Activated CD8-positive, alpha-beta memory T cell treated with anti-CD3 and anti-CD28 coated beads, Interleukin-2, amount 50 U/mL, for 1 hour (primary cell): ENCODE measurements around the gene TEX22.

ENCODE experiments used
- DNase-seq: peaks from one replicate; pipeline ENCODE4 v3.0.0-alpha.2; 2020; ENCODE audit errors: extremely low read depth

The TEX22 gene

DNA sequence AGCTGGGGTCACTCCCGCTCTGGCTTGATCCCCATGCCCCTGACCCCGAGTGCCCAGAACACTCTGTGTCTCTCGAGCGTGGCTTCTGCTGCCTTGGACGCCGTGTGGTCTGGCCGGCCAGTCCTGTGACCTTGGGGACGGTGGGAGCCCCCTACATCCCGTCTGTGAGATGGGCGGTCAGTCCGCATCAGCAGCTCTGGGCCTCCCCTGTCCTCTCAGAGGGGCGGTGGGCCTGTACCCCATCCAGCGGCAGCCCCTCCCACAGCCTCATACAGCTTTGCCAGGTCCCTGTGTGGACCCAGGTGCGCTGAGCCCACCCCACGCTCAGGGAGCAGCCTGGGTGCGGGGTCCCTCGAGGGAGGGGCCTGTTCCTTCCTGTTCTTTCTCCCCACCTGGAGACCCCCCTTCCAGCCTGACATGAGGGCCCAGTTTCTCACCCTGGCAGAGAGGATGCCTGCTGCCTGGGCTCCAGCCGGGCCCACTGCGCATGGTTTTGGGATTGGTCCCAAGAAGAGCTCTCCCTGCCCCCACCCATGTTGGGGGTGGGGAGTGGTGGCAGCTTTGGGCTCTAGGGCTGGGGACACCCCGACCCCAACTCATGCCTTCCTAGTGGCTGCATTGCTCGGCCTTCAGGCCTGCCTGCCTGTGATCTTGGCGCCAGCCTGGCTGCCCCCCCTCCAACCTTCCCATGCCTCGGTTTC, 22.8 kb downstream of the TEX22 start:
- DNase-seq = no peak

DNA sequence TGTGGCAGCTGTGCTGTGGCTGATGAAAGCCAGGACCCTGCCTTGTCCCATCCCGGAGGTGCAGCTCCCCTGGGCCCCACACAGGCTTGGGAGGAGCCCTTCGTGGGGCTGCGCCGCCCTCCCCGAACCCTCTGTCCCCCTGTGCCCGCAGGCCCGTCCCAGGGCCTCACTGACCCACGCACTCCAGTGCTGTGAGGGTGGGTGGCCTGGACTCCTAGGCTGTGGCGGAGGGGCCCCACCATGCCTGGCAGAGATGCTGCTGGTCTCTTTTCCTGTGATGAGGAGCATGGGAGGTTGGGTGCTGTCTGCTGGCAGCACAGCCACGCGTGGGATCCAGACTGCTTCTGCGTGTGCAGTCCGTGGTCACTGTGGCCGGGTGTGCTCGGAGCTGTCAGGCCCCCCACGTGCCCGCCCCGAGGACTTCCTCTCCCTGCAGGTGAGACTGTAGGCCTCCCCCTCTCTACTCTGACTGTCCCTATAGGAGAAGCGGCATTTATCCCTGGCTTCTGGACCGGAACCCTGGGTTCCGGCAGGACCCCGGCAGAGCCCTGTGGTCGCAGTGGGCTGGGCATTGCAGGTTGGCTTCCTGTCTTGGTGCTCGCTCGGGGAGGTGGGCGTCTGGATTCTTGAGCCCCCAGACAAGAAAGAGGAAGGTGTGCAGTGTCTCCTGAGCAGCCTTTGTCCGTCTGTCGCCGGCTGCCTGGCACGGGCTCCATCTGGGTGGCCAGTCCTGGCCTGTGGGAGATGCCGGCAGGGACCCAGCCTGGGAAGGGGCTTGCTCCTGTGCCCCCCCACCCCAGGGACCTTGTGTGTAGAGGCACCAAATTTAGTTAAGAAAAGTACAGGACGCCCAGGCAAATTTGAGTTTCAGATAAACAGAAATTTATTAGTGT, 23.6 kb downstream of the TEX22 start:
- DNase-seq = no peak

DNA sequence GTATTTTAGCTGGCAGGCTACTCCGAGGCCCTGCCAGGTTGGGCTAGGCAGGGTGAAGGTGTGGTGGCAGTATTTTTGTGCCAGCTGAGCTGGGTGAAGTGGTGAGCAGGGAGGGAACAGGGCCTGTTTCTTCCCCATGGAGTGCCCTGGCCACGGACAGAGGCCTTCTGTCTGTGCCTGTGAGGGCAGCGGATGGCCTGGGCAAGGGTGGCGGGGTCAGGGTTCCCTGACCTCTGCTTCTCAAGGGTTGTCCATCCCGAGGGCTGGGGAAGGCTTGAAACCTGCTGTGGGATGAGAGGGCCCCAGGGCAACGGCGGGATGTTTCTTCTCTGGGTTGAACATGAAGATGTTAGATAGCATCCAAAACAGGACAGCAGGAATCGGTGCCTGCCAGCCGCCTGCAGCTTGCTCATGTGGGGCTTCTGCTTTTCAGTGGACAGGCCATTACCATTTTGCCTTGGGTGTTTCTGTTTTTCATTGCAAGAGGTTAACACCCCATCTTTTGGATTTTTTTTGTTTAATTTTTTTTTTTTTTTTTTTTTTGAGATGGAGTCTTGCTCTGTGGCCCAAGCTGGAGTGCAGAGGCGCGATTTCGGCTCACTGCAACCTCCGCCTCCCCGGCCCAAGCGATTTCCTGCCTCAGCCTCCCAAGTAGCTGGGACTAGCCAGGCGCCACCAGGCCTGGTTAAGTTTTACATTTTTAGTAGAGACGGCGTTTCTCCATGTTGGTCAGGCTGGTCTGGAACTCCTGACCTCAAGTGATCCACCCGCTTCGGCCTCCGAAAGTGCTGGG, 24.6 kb downstream of the TEX22 start:
- DNase-seq = no peak

DNA sequence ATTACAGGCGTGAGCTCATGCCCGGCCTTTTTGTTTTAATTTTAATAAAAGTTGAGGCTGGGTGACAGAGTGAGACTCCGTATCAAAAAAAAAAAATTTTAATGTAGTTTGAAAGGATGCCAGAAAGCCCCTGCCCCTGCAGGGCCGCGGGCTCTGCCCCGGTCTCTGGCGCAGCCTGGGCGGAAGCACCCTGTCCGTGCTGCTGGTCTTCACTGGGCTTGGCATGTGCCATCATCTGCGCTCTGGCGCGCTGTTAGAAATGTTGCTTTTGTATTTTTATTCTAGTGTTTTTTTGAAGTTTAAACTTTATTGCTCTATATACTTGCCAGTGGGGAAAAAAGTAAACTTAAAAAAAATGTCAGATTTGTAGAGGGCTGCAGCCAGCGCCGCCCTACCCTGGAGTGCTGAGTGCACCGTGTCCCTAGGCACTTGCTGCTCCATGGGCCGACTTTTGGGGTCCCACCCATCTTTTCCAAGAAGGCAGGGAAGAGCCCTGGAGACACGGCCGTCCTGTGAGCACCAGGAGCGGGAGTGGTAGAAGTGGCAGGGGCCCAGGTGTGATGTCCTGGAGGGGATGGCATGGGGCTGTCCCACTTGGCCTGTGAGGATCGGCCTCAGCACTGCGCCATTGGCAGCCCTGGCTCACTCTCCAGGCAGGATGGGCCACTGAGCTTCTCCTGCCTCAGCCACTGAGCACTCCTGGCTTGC, 25.3 kb downstream of the TEX22 start:
- no peak for DNase-seq

DNA sequence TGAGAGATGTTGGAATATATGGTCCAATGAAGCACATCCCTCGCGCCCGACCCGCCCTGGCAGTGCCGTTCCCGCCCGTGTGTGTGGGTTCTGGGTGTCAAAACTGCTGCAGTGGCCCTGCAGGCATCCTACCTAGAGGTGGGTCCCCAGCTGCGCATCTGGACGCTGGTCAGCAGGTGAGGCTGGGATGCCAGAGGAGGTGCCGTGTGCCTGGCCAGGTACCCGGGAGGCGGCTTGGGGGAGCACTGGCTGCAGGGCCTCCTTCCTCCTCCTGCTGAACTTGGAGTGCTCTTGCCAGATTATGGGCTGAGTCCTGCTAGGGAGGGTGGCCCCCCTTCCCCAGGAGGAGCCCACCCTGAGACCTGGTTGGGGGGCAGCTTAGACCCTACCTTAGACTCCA, 26.5 kb downstream of the TEX22 start:
- DNase-seq = no peak

DNA sequence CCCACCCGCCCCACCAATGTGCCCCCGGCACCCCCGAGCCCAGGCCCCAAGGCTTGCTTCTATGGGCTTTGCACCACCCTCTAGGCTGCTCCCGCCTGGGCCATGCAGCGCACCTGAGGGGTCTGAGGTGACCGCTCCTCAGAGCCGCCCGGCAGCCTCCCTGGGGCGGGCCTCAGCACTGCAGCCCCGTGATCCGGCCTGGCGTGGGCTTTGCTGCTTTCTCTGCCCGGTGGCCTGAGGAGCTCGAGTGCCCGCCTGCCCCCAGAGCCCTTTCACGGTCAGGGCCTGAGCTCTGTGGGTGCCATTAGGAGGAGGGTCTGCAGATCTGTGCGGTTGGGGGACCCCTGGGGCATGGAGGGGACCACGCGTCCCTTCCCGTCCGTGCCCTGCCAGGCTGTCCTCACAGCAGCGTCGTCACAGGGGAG, 27.5 kb downstream of the TEX22 start:
- no peak for DNase-seq

DNA sequence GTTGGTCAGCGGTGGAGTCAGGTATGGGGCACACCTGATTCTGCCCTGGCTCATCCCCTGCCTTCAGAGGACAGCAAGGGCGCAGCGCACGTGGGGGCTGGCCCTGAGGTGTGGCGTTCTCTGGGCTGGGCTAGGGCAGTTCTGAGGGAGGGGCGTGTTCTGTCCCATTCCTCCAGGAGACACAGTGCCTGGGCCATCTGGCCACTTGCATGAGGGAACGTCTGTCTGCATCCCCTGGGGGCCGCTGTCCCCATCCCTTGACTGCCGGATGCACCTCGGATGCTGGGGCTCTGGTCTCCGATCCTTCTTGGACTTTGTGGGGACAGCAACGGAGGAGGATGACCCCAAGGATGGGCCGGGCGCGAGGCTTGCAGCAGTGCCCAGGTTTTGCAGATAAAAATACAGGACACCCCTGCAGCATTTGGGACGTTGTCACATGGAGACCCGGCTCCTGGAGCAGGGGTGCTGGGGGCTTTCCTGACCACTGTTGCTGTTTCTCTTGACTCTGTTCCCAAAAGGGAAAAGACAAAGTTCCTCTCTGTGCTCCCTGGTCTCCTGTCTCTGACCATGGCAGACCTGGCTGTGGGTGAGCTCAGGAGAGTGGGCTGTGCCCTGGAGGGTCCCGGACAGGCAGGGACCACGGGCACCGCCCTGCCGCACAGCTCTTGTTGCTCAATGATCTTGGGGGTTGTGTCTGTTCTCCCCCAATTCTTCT, 28.2 kb downstream of the TEX22 start:
- no peak for DNase-seq

DNA sequence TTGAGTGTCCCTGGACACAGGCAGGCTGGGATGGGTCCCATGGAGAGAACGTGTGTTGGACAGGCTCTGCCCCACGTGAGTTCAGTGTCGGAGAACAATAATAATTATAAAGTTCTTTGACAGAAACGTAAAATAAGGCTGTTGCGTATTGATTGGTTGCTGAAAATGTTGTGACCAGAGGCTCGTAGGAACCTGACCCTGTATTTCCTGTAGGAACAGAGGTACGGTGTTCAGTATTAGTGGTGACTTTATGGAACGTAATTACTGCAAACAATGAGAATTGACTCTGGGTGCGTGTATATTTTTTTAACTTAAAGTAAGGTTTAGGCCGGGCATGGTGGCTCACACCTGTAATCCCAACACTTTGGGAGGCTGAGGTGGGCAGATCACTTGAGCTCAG, 29.1 kb downstream of the TEX22 start:
- DNase-seq = no peak

DNA sequence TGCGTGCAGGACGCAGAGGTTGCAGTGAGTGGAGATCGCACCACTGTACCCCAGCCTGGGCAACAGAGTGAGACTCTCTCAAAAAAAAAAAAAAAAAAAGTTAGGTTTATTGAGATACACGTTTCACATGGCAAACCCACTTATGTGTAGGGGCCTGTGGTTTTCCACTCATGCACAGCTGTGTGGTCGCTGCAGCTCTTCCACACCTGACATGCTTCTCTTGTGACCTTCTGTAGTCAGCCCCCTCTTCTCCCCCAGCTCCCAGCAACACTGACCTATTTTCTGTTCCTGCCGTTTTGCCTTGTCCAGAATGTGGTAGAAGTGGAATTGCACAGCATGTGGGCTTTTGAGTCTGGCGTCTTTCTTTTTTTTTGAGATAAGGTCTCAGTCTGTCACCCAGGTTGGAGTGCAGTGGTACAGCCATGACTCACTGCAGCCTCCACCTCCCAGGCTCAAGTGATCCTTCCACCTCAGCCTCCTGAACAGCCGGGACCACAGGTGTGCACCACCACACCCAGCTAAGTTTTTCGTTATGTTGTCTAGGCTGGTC, 29.7 kb downstream of the TEX22 start:
- DNase-seq = no peak

DNA sequence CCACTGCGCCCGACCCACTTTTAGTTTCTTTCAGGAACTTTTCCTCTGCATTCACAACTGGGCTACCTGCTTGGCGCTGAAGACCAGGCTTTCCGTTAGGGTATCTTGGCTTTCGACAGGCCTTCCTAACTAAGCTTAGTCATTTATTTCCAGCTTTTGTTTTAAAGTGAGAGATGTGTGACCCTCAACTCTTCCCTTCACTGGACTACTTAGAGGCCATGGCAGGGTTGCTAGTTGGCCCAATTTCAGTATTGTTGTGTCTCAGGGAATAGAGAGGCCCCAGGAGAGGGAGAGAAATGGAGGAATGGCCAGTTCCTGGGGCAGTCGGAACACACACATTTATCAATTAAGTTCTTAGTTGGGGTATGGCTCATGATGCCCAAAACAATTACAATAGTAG, 31.7 kb downstream of the TEX22 start:
- no peak for DNase-seq

DNA sequence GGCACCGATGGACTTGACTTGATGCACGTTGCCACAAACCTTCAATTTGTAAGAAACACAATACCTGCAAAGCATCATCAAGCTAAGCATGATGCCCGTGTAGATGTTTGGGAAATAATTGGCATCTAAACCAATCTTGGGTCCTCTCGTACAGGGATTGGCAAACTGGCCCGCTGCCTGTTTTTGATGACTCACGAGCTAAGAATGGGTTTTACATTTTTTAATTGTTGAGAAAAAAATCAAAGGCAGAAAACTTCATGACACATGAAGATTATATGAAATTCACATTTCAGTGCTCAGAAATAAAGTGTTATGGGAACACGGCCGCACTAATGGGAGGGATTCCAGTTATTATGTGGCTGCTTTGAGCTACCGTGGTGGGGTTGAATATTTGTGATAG, 32.2 kb downstream of the TEX22 start:
- DNase-seq = no peak

DNA sequence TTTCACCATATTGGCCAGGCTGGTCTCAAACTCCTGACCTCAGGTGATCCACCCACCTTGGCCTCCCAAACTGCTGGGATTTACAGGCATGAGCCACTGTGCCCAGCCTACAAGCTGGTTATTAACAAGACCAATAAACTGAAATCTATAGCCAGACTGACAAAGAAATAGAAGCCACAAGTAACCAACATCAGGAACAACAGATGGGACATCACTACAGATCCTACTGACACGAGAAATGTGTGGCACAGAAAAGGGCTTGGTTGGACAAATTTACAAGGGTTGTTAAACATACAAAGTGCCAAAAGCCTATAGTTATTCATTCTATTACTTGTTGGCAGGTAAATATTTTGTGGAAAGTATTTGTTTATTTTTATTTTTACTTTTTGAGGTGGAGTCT, 32.9 kb downstream of the TEX22 start:
- DNase-seq = no peak

DNA sequence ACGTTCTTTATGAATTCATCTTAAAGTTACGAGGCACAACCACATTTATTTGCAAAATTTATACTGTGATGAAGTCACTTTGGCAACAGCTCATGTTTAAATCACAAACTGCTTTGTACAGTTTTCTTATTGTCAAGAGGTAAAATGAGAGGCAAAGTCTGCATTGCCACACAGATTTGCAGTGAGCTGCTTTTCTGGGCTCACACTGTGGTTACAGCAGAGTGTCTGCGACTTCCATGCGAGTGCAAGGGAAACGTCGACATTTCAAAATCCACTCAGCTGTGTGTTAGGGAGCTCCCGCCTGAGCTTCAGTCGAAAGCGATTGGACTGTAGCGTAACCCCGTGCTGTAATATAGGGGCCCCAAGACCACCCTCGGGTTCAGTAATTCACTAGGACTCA, 34.3 kb downstream of the TEX22 start:
- DNase-seq = no peak

DNA sequence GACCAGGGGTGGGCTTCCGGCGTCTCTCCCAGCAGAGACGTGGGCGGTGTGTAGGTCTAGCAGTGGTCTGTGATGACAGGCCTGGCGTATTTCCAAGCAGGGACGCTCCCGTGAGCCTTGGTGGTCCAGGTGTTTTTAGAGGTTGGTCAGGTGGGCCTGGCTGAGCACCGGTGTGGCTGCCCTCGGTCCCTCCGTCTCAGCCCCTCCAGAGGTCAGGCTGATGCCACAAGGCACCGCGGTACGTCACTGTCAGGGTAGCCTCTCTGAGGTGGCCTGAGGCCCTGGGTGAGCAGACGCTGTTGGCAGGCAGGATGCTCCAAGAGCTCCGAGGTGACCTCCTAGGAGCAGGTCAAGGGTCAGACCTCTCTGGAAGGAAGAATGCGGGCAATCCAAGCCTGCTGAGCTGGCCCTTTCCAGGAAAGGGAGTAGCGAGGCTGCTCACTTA, 34.8 kb downstream of the TEX22 start:
- no peak for DNase-seq

DNA sequence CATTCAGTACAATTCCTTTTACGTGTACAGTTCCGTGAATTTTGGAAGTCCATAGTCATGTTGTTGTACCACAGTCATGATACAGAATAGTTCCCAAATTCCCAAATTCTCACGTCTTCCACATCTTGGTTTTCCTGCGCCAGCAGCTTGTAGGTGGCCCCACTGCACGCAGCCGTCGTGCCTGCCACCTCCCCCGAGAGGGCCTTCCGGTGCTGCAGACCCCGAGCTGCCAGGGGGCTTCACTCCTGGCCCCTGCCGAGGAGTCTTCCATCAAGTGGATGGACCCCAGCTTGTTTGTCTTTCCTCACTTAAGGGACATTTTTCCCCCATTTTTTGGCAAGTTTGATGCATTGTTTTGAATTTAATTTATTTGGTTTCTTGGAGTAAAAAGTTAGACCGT, 38.1 kb downstream of the TEX22 start:
- DNase-seq = no peak

DNA sequence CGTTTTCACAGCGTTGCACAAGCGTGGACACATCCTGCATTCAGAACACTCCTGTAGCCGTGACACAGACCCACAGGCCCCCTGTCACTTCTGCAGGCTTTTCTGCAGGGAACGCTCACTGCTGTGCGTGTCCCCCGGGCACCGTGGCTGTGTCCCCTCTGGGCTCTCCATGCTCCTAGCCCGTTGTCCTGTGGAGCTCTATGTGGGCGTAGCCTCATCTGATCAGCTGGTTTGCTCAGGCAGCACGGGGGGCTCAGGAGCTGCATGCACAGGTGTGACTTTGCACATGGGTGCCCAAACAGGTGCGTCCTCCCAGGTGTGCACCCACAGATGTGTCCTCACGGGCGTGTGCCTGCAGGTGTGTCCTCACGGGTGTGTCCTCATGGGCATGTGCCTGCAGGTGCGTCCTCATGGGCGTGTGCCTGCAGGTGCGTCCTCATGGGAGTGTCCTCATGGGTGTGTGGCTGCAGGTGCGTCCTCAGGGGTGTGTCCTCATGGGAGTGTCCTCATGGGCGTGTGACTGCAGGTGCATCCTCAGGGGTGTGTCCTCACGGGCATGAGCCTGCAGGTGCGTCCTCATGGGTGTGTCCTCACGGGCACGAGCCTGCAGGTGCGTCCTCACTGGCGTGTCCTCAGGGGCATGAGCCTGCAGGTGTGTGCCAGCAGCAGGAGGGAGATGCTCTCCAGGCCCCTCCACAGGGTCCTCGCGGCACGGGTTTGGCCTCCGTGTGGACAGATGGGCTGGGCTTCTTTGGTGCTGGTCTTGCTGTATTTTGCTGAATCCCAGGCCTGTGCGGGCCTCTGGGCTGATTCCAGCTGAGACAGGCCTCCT, 38.8 kb downstream of the TEX22 start:
- DNase-seq = no peak

DNA sequence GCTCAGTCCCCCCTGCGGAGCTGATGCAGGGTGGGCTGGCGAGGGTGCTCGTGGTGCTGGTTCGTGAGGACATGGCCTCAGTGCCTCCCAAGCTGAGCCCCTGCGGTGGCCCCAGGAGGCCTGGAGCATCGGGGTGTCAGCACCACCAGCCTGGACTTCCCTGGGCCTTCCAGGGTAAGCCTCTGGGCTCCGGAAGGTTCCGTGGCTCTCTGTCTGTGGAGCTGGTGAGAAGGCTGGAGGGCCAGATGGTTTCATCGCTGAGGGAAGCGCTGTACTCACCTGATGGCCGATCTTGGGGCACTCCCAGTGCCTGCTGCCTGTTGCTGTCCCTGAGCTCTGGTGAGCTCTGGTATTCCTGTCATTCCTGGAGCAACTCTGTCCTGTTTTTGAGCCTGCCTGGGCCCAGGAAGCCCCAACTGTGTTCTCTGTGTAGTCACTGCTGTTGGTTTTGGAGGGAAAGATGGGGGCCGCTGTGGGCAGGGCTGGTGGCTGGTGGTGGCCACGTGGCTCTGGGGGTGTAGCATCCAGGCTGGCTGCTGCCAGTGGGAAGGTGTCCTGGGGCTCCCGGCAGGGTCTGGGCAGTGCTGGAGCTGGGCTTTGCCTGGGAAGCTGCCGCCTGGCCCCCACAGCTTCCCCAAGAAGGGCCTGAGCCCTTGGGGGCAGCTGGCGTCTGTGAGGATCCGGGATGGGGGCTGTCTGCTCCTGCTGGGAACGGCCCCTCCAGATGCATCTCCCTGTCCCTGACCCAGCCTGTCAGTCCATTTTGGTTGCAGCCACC, 39.6 kb downstream of the TEX22 start:
- no peak for DNase-seq

DNA sequence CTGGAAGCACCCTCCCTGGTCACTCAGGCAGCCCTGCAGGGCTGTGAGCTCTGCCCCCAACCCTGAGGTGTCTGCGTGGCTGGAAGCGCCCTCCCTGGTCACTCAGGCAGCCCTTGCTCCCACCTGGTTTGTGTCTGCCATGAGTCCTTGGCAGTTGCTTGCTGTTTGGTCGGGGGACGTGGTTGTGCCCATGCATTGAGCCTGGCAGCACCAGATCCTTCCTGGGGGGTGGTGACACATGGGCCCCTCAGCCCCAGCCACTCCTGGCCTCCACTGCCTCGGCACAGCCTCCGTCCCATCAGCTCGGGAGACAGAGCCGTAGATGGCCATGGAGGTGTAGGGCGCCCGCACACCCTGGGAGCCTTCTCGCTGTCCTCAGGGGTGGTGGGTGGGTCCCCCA, 40.8 kb downstream of the TEX22 start:
- no peak for DNase-seq
